Lung (tissue), 12 donors: ENCODE data around the gene FAM219B. TPM values are rescaled to one million over a fixed set of nuclear protein-coding genes. Genes with fewer than 3 reads are reported as not detected.
A peak's percentile ranks its signal among the peaks of the same experiment; 100 is the strongest.
"Not testable (repeated sequence)": the region's sequence is repeated elsewhere in the genome, so short reads cannot be mapped to it uniquely, and the experiment has no call there.

Experiments
- ATAC-seq: fragments of 200-7000 bp; cut with Tn5 transposase; one replicate; pipeline ENCODE4 v1.9.1; 2020; ENCODE audit warnings: moderate number of reproducible peaks; ENCODE audit not compliant: insufficient read depth, low FRiP score
- DNase-seq, 3 donors: peaks; one replicate each; pipeline ENCODE4 v3.0.0-alpha.2; 2013 to 2017
- H3K27ac ChIP-seq, 2 donors: one replicate each; pipeline ENCODE4 v1.5.1; 2013; ENCODE audit warnings: mild to moderate bottlenecking in 2 of 2, moderate library complexity in 2 of 2, control low read depth in 1 of 2, inconsistent platforms in 1 of 2, low read depth in 1 of 2, low read length in 1 of 2
- H3K27me3 ChIP-seq, 3 donors: one replicate each; pipeline ENCODE4 v1.5.1; 2013; ENCODE audit warnings: low read length in 2 of 3; ENCODE audit not compliant: control insufficient read depth in 3 of 3, insufficient read depth in 3 of 3
- H3K36me3 ChIP-seq, 4 donors: one replicate each; pipeline ENCODE4 v1.5.1; 2013; ENCODE audit warnings: low read length in 4 of 4, mild to moderate bottlenecking in 1 of 4, moderate library complexity in 1 of 4; ENCODE audit not compliant: control insufficient read depth in 4 of 4, insufficient read depth in 4 of 4
- H3K4me1 ChIP-seq, 5 donors: one replicate each; pipeline ENCODE4 v1.5.1; 2013; ENCODE audit warnings: low read length in 5 of 5, mild to moderate bottlenecking in 2 of 5, moderate library complexity in 1 of 5; ENCODE audit not compliant: control insufficient read depth in 5 of 5, insufficient read depth in 5 of 5
- H3K4me3 ChIP-seq: one replicate; pipeline ENCODE4 v1.5.1; 2013; ENCODE audit warnings: mild to moderate bottlenecking, control low read depth, moderate library complexity
- H3K9ac ChIP-seq, 2 donors: one replicate each; pipeline ENCODE4 v1.5.1; 2013; ENCODE audit warnings: low read length in 2 of 2, control low read depth in 1 of 2; ENCODE audit not compliant: insufficient read depth in 1 of 2
- H3K9me3 ChIP-seq, 4 donors: one replicate each; pipeline ENCODE4 v1.5.1; 2013; ENCODE audit warnings: low read length in 3 of 4, mild to moderate bottlenecking in 1 of 4, moderate library complexity in 1 of 4; ENCODE audit not compliant: control insufficient read depth in 4 of 4, insufficient read depth in 3 of 4
- CTCF ChIP-seq: IDR thresholded peaks from 2 replicates; pipeline ENCODE4 v1.5.1; 2012; ENCODE audit warnings: mild to moderate bottlenecking; ENCODE audit errors: control extremely low read depth, extremely low read depth
- WGBS, 2 donors: extraction: QIAGEN DNeasy Blood & Tissue Kit; methylation state at CpG; one replicate each; pipeline ENCODE4 v1.1.7; 2013; 5-methylcytosine and 5-hydroxymethylcytosine counted together
- polyA plus RNA-seq, 2 donors: library from polyadenylated mRNA; stranded (reverse); fragments of 200-250 nt; gene quantifications; one replicate each; pipeline ENCODE4 v1.2.1, GENCODE V29; 2013
- total RNA-seq, 2 donors: library from RNA; depleted of rRNA in 1 of 2; stranded (reverse); fragments of >200 nt in 1 of 2; gene quantifications; one replicate each; pipeline ENCODE4 v1.2.1, GENCODE V29; 2014 to 2021
- donor health status: control.
- donor health status: control.
- donor health status: Bipolar disorder and iron deficiency.
- donor health status: healthy.
- donor health status: DM: yes; HTN: yes; CAD: no.

FAM219B gene
- total and polyA plus RNA-seq, 4 donors: 32.4 to 88.4 (median 42.5) TPM

GRCh38 chr15:74901612-74902063 lies 5.0 kb downstream of the FAM219B start:
- H3K4me1 ChIP-seq: peaks cover 3 to 17% (median 12%) of the 10 kb centered on the region in 5 donors
- no peaks in the 10 kb centered on the region for H3K27me3 ChIP-seq
- TF ChIP-seq CTCF: peak; percentile 78
- no peak overlapping the region for H3K4me3 ChIP-seq
- peaks cover 21 to 53% (median 43%) of the 10 kb centered on the region in 4 donors for H3K36me3 ChIP-seq
- DNase-seq: peak; percentile 60 to 71 (median 69)
- no peaks in the 10 kb centered on the region for H3K9me3 ChIP-seq
- ATAC-seq: peak; percentile 50
- H3K9ac ChIP-seq: no peak overlapping the region
- peak overlapping the region in 1 of 2 donors; percentile 15 for H3K27ac ChIP-seq
- WGBS, 2 donors: 23 to 32% methylated on average over 5 of the region's 5 CpGs

DNA sequence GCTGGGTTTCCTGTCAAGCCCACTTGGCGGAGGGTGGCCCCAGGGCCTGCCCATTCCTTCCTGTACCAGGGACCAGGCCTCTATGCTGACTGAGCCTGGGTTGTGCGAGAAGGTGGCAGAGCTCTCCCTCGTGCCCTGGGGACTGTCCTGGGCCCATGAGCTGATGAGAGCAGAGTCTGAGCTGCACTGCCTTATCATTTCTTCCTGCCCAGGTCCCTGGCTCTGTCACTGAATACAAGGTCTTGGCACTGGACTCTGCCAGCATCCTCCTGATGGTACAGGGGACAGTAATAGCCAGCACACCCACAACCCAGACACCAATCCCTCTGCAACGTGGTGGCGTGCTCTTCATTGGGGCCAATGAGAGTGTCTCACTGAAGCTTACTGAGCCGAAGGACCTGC lies 9.3 kb downstream of the FAM219B start:
- no peak for TF ChIP-seq CTCF
- H3K36me3 ChIP-seq: peaks cover 13 to 39% (median 33%) of the 10 kb centered on the region in 4 donors
- peaks cover 0 to 5% (median 3%) of the 10 kb centered on the region in 5 donors for H3K4me1 ChIP-seq
- no peaks in the 10 kb centered on the region for H3K9me3 ChIP-seq
- 71% methylated on average over 6 of the region's 6 CpGs for WGBS, 2 donors
- H3K27ac ChIP-seq: no peak overlapping the region
- no peak for ATAC-seq
- no peaks in the 10 kb centered on the region for H3K27me3 ChIP-seq
- H3K4me3 ChIP-seq: no peak overlapping the region
- no peak for DNase-seq
- H3K9ac ChIP-seq: no peak overlapping the region

DNA sequence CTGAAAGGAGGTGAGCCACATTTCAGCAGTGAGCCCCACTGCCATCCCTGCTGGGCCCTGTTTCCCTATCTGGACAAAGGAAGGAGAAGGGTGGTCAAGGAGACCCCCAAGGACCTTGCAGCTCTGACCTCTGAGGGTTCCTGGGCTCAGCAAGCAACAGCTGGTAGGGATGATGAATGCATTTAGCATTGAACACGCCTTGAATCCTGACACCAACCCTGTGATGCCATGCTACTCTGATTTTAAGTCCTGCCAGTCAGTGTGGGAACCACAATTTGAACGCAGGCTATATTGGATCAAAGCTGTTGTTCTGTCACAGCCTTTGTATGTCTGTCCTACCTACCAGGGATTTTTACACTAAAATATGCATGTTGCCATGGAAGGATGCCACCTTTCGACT lies 10.3 kb downstream of the FAM219B start:
- no peaks in the 10 kb centered on the region for H3K27me3 ChIP-seq
- H3K4me1 ChIP-seq: peaks cover 0 to 3% (median under 1%) of the 10 kb centered on the region in 5 donors
- H3K9me3 ChIP-seq: no peaks in the 10 kb centered on the region
- H3K4me3 ChIP-seq: no peak overlapping the region
- DNase-seq (no peak), ATAC-seq (no peak)
- no peak for TF ChIP-seq CTCF
- WGBS, 2 donors: 91 to 96% methylated on average over 3 of the region's 3 CpGs
- peaks cover 8 to 36% (median 30%) of the 10 kb centered on the region in 4 donors for H3K36me3 ChIP-seq
- no peak overlapping the region for H3K9ac ChIP-seq
- no peak overlapping the region for H3K27ac ChIP-seq

DNA sequence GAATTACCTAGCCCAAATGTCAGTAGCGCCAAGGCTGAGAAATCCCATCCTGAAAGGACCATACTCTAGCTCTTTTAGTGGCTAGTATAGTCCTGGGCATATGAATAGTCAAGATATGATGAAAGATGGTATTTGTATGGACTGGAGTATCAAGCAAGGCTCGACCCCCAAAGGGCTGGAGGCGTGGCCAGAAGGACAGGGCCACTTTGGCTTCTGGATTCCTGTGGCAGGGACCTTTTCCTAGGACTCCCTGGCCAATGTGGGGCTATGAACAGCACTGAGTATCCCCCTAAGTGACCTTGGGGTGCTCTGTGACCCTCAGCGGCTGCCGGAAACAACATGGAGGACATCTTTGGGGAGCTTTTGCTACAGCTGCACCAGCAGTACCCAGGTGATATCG lies 10.8 kb downstream of the FAM219B start:
- Histone ChIP-seq H3K27me3 (no peaks in the 10 kb centered on the region), H3K4me3 (no peak overlapping the region), H3K27ac (no peak overlapping the region), H3K9ac (no peak overlapping the region), H3K4me1 (peaks cover 0 to 2% (median 0%) of the 10 kb centered on the region in 5 donors), H3K9me3 (no peaks in the 10 kb centered on the region), H3K36me3 (peaks cover 8 to 32% (median 27%) of the 10 kb centered on the region in 4 donors)
- DNase-seq (no peak), ATAC-seq (no peak)
- no peak for TF ChIP-seq CTCF
- 94 to 95% methylated on average over 6 of the region's 6 CpGs for WGBS, 2 donors

- DNase-seq, H3K27ac ChIP-seq, H3K9ac ChIP-seq, ATAC-seq, H3K4me3 ChIP-seq, H3K9me3 ChIP-seq, H3K27me3 ChIP-seq: not testable (repeated sequence)
- peaks cover 0 to 21% (median 16%) of the 10 kb centered on the region in 4 donors for H3K36me3 ChIP-seq
- 98 to 99% methylated on average over 7 of the region's 7 CpGs for WGBS, 2 donors
- H3K4me1 ChIP-seq: peaks cover 0 to 11% (median under 1%) of the 10 kb centered on the region in 5 donors
Observed at GRCh38 chr15:74894383-74894782, 12.3 kb downstream of the FAM219B start.
